Activated CD8-positive, alpha-beta memory T cell treated with anti-CD3 and anti-CD28 coated beads, Interleukin-2, amount 50 U/mL, for 24 hours (primary cell): ENCODE results near the gene PYGL.
"Not testable (repeated sequence)": the region's sequence is repeated elsewhere in the genome, so short reads cannot be mapped to it uniquely, and the experiment has no call there.

Experiments
- DNase-seq: peaks from one replicate; pipeline ENCODE4 v3.0.0-alpha.2; 2020; ENCODE audit errors: extremely low read depth

The PYGL gene

GRCh38 chr14:50928002-50928635 lies 16.2 kb downstream of the PYGL start:
- DNase-seq, result no peak

- no peak for DNase-seq
Measured at GRCh38 chr14:50926851-50927386, 17.4 kb downstream of the PYGL start.

GRCh38 chr14:50924843-50925242 lies 19.4 kb downstream of the PYGL start:
- no peak for DNase-seq

GRCh38 chr14:50924236-50924635 lies 20.0 kb downstream of the PYGL start:
- DNase-seq, result no peak

GRCh38 chr14:50922803-50923202 lies 21.5 kb downstream of the PYGL start:
- DNase-seq, result no peak

GRCh38 chr14:50920482-50921230 lies 23.6 kb downstream of the PYGL start:
- no peak for DNase-seq

GRCh38 chr14:50919524-50919923 lies 24.8 kb downstream of the PYGL start:
- not testable (repeated sequence) for DNase-seq

- no peak for DNase-seq
Measured at GRCh38 chr14:50917449-50917848, 26.8 kb downstream of the PYGL start.

GRCh38 chr14:50910495-50911420 lies 33.5 kb downstream of the PYGL start:
- DNase-seq, result no peak

- no peak for DNase-seq
Measured at GRCh38 chr14:50906326-50907065, 37.8 kb downstream of the PYGL start.

- no peak for DNase-seq
Measured at GRCh38 chr14:50904719-50905118, 39.6 kb downstream of the PYGL start.

GRCh38 chr14:50901361-50901760 lies 42.9 kb downstream of the PYGL start:
- DNase-seq, result no peak

GRCh38 chr14:50897658-50898175 lies 46.6 kb downstream of the PYGL start:
- no peak for DNase-seq

GRCh38 chr14:50897005-50897404 lies 47.3 kb downstream of the PYGL start:
- not testable (repeated sequence) for DNase-seq

- DNase-seq, result not testable (repeated sequence)
Measured at GRCh38 chr14:50896421-50896820, 47.9 kb downstream of the PYGL start.

- DNase-seq, result no peak
Measured at GRCh38 chr14:50892255-50892654, 52.0 kb downstream of the PYGL start.

GRCh38 chr14:50887476-50887875 lies 56.8 kb downstream of the PYGL start:
- no peak for DNase-seq

- DNase-seq, result no peak
Measured at GRCh38 chr14:50883827-50884197, 60.5 kb downstream of the PYGL start.

GRCh38 chr14:50882932-50883826 lies 61.1 kb downstream of the PYGL start:
- DNase-seq, result no peak
